GM12878 (cell line): ENCODE measurements around the gene LAMP5. TPM values are rescaled to one million over a fixed set of nuclear protein-coding genes. Genes with fewer than 3 reads are reported as not detected.
A peak's percentile ranks its signal among the peaks of the same experiment; 100 is the strongest.

Source experiments
- ATAC-seq: fragments of 200-7000 bp; cut with Tn5 transposase; 3 replicates; pipeline ENCODE4 v1.9.1; 2020; ENCODE audit warnings: mild to moderate bottlenecking, moderate library complexity
- BruUV-seq: library from RNA; stranded (reverse); fragments of 400-500 nt; replicated peaks from 2 replicates; lab custom pipeline; 2021; lab: Mats Ljungman, UMichigan
- CTCF ChIA-PET: fragments of 300-600 bp; sonication (Branson Sonifier 250); formaldehyde crosslinking; extraction: SDS; loops from one replicate; lab custom pipeline; 2021; ENCODE audit warnings: inconsistent platforms; lab: Yijun Ruan, JAX
- POLR2A ChIA-PET: fragments of 350-600 bp; formaldehyde crosslinking; extraction: SDS; loops from one replicate; lab custom pipeline; 2021; ENCODE audit warnings: inconsistent platforms; lab: Charles Lee
- RAD21 ChIA-PET: fragments of 300-600 bp; sonication (Branson Sonifier 250); formaldehyde crosslinking; loops from one replicate; lab custom pipeline; 2023; ENCODE audit warnings: antibody characterized with exemption; ENCODE audit not compliant: unreplicated experiment; lab: Charles Lee
- SMC1A ChIA-PET: fragments of 300-600 bp; sonication (Branson Sonifier 250); formaldehyde crosslinking; loops from one replicate; lab custom pipeline; 2023; ENCODE audit not compliant: unreplicated experiment, uncharacterized antibody; lab: Charles Lee
- DNase-seq: peaks from one replicate; pipeline ENCODE4 v3.0.0-alpha.2; 2011; ENCODE audit warnings: low read depth, low spot score
- FAIRE-seq: peaks from 3 replicates; lab custom pipeline; 2011; peaks lifted over from hg19 to GRCh38; lab: Jason Lieb, UNC
- H2AFZ ChIP-seq: 2 replicates; pipeline ENCODE4 v1.6.0; 2011; ENCODE audit warnings: low read depth, low read length, control low read depth; ENCODE audit not compliant: control insufficient read depth
- H3K27ac ChIP-seq: 2 replicates; pipeline ENCODE4 v1.5.1; 2011; ENCODE audit warnings: control low read depth; ENCODE audit not compliant: control insufficient read depth, insufficient read depth
- H3K27me3 ChIP-seq, 2 experiments: replicated peaks in 1 of 2; 2 replicates each; pipeline versions ENCODE4 v1.6.0 to v1.6.1; 2011; ENCODE audit warnings: low read length in 1 of 2; ENCODE audit not compliant: control insufficient read depth in 2 of 2, insufficient read depth in 2 of 2
- H3K36me3 ChIP-seq, 2 experiments: 2 replicates each; pipeline ENCODE4 v1.5.1; 2011; ENCODE audit warnings: low read length in 1 of 2; ENCODE audit not compliant: control insufficient read depth in 2 of 2, insufficient read depth in 2 of 2
- H3K4me1 ChIP-seq: 2 replicates; pipeline ENCODE4 v1.6.1; 2011; ENCODE audit warnings: mild to moderate bottlenecking, low read length, moderate library complexity, mixed read lengths; ENCODE audit not compliant: control insufficient read depth, insufficient read depth
- H3K4me2 ChIP-seq: 2 replicates; pipeline ENCODE4 v1.6.0; 2011; ENCODE audit warnings: control low read depth; ENCODE audit not compliant: control insufficient read depth, insufficient read depth
- H3K4me3 ChIP-seq: fragments of 200-600 bp; sonication (generic); 2 replicates; pipeline ENCODE4 v1.5.1; 2016
- H3K79me2 ChIP-seq: 2 replicates; pipeline ENCODE4 v1.6.0; 2011; ENCODE audit warnings: low read length; ENCODE audit not compliant: control insufficient read depth, insufficient read depth
- H3K9ac ChIP-seq: 2 replicates; pipeline ENCODE4 v1.8.0; 2011; ENCODE audit warnings: low read length, control low read depth, mixed read lengths; ENCODE audit not compliant: control insufficient read depth, insufficient read depth
- H3K9me3 ChIP-seq: replicated peaks from 3 replicates; pipeline ENCODE4 v1.5.1; 2011; ENCODE audit warnings: mild to moderate bottlenecking, low read length; ENCODE audit not compliant: control insufficient read depth, insufficient read depth
- H4K20me1 ChIP-seq: 2 replicates; pipeline ENCODE4 v1.6.0; 2011; ENCODE audit not compliant: control insufficient read depth, insufficient read depth
- BCL11A ChIP-seq: IDR thresholded peaks from 2 replicates; pipeline ENCODE4 v1.6.1; 2011; ENCODE audit warnings: low read depth, low read length
- CREM ChIP-seq: IDR thresholded peaks from 2 replicates; pipeline ENCODE4 v1.6.1; 2014; ENCODE audit warnings: antibody characterized with exemption, low read depth
- E2F4 ChIP-seq: IDR thresholded peaks from 2 replicates; pipeline ENCODE4 v1.6.1; 2012; ENCODE audit warnings: low read depth, low read length, improper control_type of control experiment
- EED ChIP-seq: sonication (generic); IDR thresholded peaks from 2 replicates; pipeline ENCODE4 v1.6.1; 2016; ENCODE audit warnings: antibody characterized with exemption, low read depth
- ELK1 ChIP-seq: IDR thresholded peaks from 2 replicates; pipeline ENCODE4 v1.6.1; 2012; ENCODE audit warnings: low read depth, low read length, improper control_type of control experiment
- EP300 ChIP-seq, 2 experiments: fragments of 150-350 bp in 1 of 2; IDR thresholded peaks; 2 replicates each; pipeline ENCODE4 v1.6.1; 2011 to 2012; ENCODE audit warnings: low read depth in 2 of 2, low read length in 2 of 2, borderline replicate concordance in 1 of 2, improper control_type of control experiment in 1 of 2, inconsistent platforms in 1 of 2; ENCODE audit not compliant: control insufficient read depth in 1 of 2
- IKZF1 ChIP-seq: fragments of 450-650 bp; conservative IDR thresholded peaks from 2 replicates; pipeline ENCODE4 v1.6.1; 2017; ENCODE audit warnings: antibody characterized with exemption, mild to moderate bottlenecking
- MTA2 ChIP-seq: fragments of 450-650 bp; IDR thresholded peaks from 2 replicates; pipeline ENCODE4 v1.6.1; 2016; ENCODE audit warnings: low read depth, mild to moderate bottlenecking, moderate library complexity
- SPI1 ChIP-seq: IDR thresholded peaks from 2 replicates; pipeline ENCODE4 v1.6.1; 2011; ENCODE audit warnings: low read depth, mild to moderate bottlenecking, low read length, moderate library complexity, borderline replicate concordance; ENCODE audit not compliant: insufficient read depth
- SREBF2 ChIP-seq: IDR thresholded peaks from 2 replicates; pipeline ENCODE4 v1.6.1; 2012; ENCODE audit warnings: mild to moderate bottlenecking, low read length
- TAF1 ChIP-seq: IDR thresholded peaks from 2 replicates; pipeline ENCODE4 v1.6.1; 2011; ENCODE audit warnings: mild to moderate bottlenecking, low read depth, low read length, borderline replicate concordance
- USF1 ChIP-seq: IDR thresholded peaks from 2 replicates; pipeline ENCODE4 v1.6.1; 2011; ENCODE audit warnings: borderline replicate concordance, low read depth, mild to moderate bottlenecking, moderate library complexity, mixed read lengths, low read length; ENCODE audit not compliant: insufficient read depth; ENCODE audit errors: extremely low read length
- YY1 ChIP-seq: IDR thresholded peaks from 2 replicates; pipeline ENCODE4 v1.6.1; 2011; ENCODE audit warnings: low read depth, mild to moderate bottlenecking, low read length
- ZNF274 ChIP-seq: IDR thresholded peaks from one replicate; pipeline ENCODE4 v1.8.0; 2011; ENCODE audit not compliant: insufficient read length, insufficient read depth
- whole genome bisulfite sequencing: methylation state at CpG from one replicate; pipeline ENCODE4 v1.1.6; 2016; ENCODE audit warnings: low lambda C conversion rate; ENCODE audit not compliant: insufficient replicate concordance, insufficient coverage; ENCODE audit errors: missing lambda C conversion rate; 5-methylcytosine and 5-hydroxymethylcytosine counted together
- in situ Hi-C: fragments of 300-500 bp; cut with MboI; formaldehyde crosslinking; loops from 9 replicates; pipeline ENCODE4 v1.14.3; 2018; ENCODE audit warnings: mixed read lengths
- intact Hi-C: fragments of 100-400 bp; cut with micrococcal nuclease; formaldehyde crosslinking; loops from one replicate; pipeline ENCODE4 v1.14.2; 2022; ENCODE audit not compliant: unreplicated experiment
- polyA plus RNA-seq, 11 experiments: library from polyadenylated mRNA; depleted of rRNA in 4 of 11; unstranded in 6 of 11; stranded (reverse) in 5 of 11; fragments of >200 nt; fragmentation: Nextera tagmentation in 4 of 11; fragmentation: Illumina TruSeq in 1 of 11; extraction: Ambion mirVana in 4 of 11; extraction: Trizol in 1 of 11; gene quantifications; 1 replicate in 1 of 11; 2 replicates in 10 of 11; pipeline versions ENCODE4 v1.2.1 to v1.2.3, GENCODE V29; 2011 to 2016; ENCODE audit warnings: inconsistent platforms in 2 of 11, missing spikeins in 2 of 11, low read depth in 1 of 11
- total RNA-seq, 4 experiments: library from RNA; depleted of rRNA in 3 of 4; stranded (reverse); fragments of >200 nt in 3 of 4; fragmentation: Illumina TruSeq in 1 of 4; extraction: Trizol in 1 of 4; gene quantifications; 2 replicates each; pipeline versions ENCODE4 v1.2.1 to v1.2.3, GENCODE V29; 2013 to 2021

The LAMP5 gene
- total and polyA plus RNA-seq, 10 of the 15 experiments (the other 5 are each of a cell fraction or from before 2014, with no cell fraction given): 0.10 to 0.56 (median 0.49) TPM; not detected in 1

DNA sequence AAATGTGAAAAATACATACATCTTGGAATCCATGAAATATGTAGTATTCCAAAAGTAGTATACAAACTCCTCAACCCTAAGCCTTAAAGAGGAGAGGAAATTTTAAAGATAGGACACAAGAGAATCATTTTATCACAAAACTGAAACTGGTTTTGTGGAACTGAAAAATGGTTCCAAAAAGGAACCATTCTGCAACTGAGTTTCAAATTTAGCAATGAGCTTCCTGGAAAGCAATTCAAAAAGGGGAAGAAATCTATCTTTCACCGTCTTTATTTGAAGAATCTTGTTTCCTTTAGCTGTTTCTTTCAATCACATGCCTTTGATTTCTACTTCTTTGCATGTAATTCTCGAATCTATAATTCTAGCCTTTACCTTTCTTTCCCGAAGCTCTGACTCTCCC, 32.2 kb upstream of the LAMP5 start:
- CTCF ChIA-PET: no interaction called here
- FAIRE-seq (no peak), DNase-seq (no peak), ATAC-seq (no peak)
- Histone ChIP-seq H3K4me3 (no peak overlapping the region), H3K27ac (no peak overlapping the region), H3K27me3 (no peaks in the 10 kb centered on the region; a peak in 1 of 4 replicates), H3K36me3 (no peaks in the 10 kb centered on the region), H3K9ac (no peak overlapping the region), H4K20me1 (no peaks in the 10 kb centered on the region), H3K4me2 (no peak overlapping the region; the same call in 1 of the 2 replicates), H3K4me1 (peaks cover 14% of the 10 kb centered on the region), H3K79me2 (no peaks in the 10 kb centered on the region), H3K9me3 (no peaks in the 10 kb centered on the region; the same call in 2 of the 3 replicates), H2AFZ (no peak overlapping the region)
- POLR2A ChIA-PET: no interaction called here
- BruUV-seq: no TSS peak
- in situ Hi-C loops (no loop called here), intact Hi-C loops (no loop called here)
- 0% methylated on average over 3 of the region's 3 CpGs for WGBS
- TF ChIP-seq E2F4 (no peak), EP300 (IDR thresholded peaks at IDR 0.05; ENCODE audit: borderline replicate concordance in 1 of 2, control insufficient read depth in 1 of 2, low read depth in 2 of 2, low read length in 2 of 2) (no peak), CREM (no peak), SPI1 (peak; percentile 55; the same call in 1 of the 2 replicates), IKZF1 (no peak)
- SMC1A ChIA-PET: interaction anchor here (1.1 kb wide), 1 partner anchor 10 kb away, joined by 4 read pairs; no protein-coding TSS in a partner anchor
- RAD21 ChIA-PET: no interaction called here

DNA sequence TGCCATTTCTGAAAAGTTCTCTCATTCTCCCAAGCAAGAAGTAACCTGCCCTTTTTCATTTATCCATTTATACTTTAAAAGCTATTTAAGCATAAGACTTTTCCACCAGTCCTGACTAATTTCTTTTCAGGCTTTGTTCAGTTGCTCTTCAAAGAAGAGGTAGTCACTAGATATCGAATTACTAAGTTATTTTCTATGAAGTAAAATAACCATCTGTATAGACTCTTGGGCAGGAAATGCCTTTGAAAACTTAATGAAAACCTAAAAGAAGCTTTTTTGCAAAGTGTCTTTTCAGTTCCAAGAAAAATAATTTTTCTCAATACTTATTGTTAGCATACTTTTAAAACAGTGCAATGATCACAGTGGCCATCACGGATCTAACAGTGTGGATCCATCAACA, 31.3 kb upstream of the LAMP5 start:
- DNase-seq: no peak
- Histone ChIP-seq H3K9ac (no peak overlapping the region), H2AFZ (no peak overlapping the region), H4K20me1 (no peaks in the 10 kb centered on the region), H3K79me2 (no peaks in the 10 kb centered on the region), H3K4me1 (peaks cover 14% of the 10 kb centered on the region), H3K4me2 (0 out of 2 replicates have a peak overlapping the region, but pooled peaks have one; percentile 43), H3K9me3 (no peaks in the 10 kb centered on the region; the same call in 2 of the 3 replicates), H3K36me3 (no peaks in the 10 kb centered on the region), H3K4me3 (no peak overlapping the region), H3K27ac (no peak overlapping the region), H3K27me3 (no peaks in the 10 kb centered on the region; a peak in 1 of 4 replicates)
- ATAC-seq: no peak
- WGBS: 19% methylated on average over 2 of the region's 2 CpGs
- no TSS peak for BruUV-seq
- FAIRE-seq: no peak
- ChIA-PET CTCF (no interaction called here), POLR2A (no interaction called here), RAD21 (no interaction called here), SMC1A (no interaction called here)
- in situ Hi-C loops (no loop called here), intact Hi-C loops (no loop called here)
- no peak for TF ChIP-seq YY1
- TF ChIP-seq BCL11A: no peak
- no peak for TF ChIP-seq SREBF2
- no peak for TF ChIP-seq ZNF274
- TF ChIP-seq TAF1: no peak
- TF ChIP-seq MTA2: no peak
- no peak for TF ChIP-seq EED
- TF ChIP-seq USF1: no peak
- no peak for TF ChIP-seq ELK1
